Caco-2 (cell line): ENCODE measurements around the gene SLC22A23. TPM values are rescaled to one million over a fixed set of nuclear protein-coding genes. Genes with fewer than 3 reads are reported as not detected.
A peak's percentile ranks its signal among the peaks of the same experiment; 100 is the strongest.

Source experiments
- BruUV-seq: library from RNA; stranded (reverse); fragments of 400-500 nt; replicated peaks from 2 replicates; lab custom pipeline; 2021; lab: Mats Ljungman, UMichigan
- CTCF ChIA-PET: fragments of 300-600 bp; sonication (Branson Sonifier 250); formaldehyde crosslinking; loops from one replicate; lab custom pipeline; 2022; ENCODE audit warnings: antibody characterized with exemption; lab: Charles Lee
- POLR2A ChIA-PET: fragments of 300-600 bp; sonication (Branson Sonifier 250); formaldehyde crosslinking; loops from one replicate; lab custom pipeline; 2022; ENCODE audit warnings: antibody characterized with exemption; lab: Charles Lee
- DNase-seq, 2 experiments: peaks; one replicate each; pipeline versions ENCODE4 v3.0.0 to v3.0.0-alpha.2; 2020 to 2022
- H3K27me3 ChIP-seq: replicated peaks from 2 replicates; pipeline ENCODE4 v1.6.0; 2011; ENCODE audit warnings: low read length; ENCODE audit not compliant: control insufficient read depth, insufficient read depth
- H3K36me3 ChIP-seq: 2 replicates; pipeline ENCODE4 v1.5.1; 2011; ENCODE audit warnings: low read length; ENCODE audit not compliant: control insufficient read depth, insufficient read depth
- H3K4me1 ChIP-seq: fragments of 250-450 bp; sonication (Bioruptor Pico); 2 replicates; pipeline ENCODE4 v1.5.1; 2020; ENCODE audit warnings: mild to moderate bottlenecking
- H3K4me3 ChIP-seq: 2 replicates; pipeline ENCODE4 v1.5.1; 2011; ENCODE audit warnings: low read depth, mild to moderate bottlenecking, control low read depth, low read length
- H3K9me3 ChIP-seq: fragments of 250-450 bp; sonication (Bioruptor Pico); 2 replicates; pipeline ENCODE4 v1.5.1; 2020; ENCODE audit warnings: mild to moderate bottlenecking, moderate library complexity
- H3K27ac Mint-ChIP-seq: one replicate; pipeline ENCODE4 v1.8.0; 2022; ENCODE audit warnings: mixed read lengths; ENCODE audit not compliant: unreplicated experiment
- H3K27me3 Mint-ChIP-seq: one replicate; pipeline ENCODE4 v1.8.0; 2022; ENCODE audit warnings: mixed read lengths; ENCODE audit not compliant: insufficient read depth, unreplicated experiment
- H3K36me3 Mint-ChIP-seq: one replicate; pipeline ENCODE4 v1.8.0; 2022; ENCODE audit warnings: mild to moderate bottlenecking, mixed read lengths; ENCODE audit not compliant: insufficient read depth, unreplicated experiment
- H3K4me1 Mint-ChIP-seq: one replicate; pipeline ENCODE4 v1.8.0; 2022; ENCODE audit warnings: low read depth, mixed read lengths; ENCODE audit not compliant: unreplicated experiment
- H3K4me3 Mint-ChIP-seq: one replicate; pipeline ENCODE4 v1.8.0; 2022; ENCODE audit warnings: mild to moderate bottlenecking, moderate library complexity, mixed read lengths; ENCODE audit not compliant: unreplicated experiment
- H3K9me3 Mint-ChIP-seq: one replicate; pipeline ENCODE4 v1.8.0; 2022; ENCODE audit warnings: mixed read lengths; ENCODE audit not compliant: unreplicated experiment
- intact Hi-C: fragments of 100-400 bp; cut with micrococcal nuclease; formaldehyde crosslinking; loops from one replicate; pipeline ENCODE4 v1.10.0; 2022; ENCODE audit not compliant: unreplicated experiment
- total RNA-seq: library from RNA; stranded (reverse); gene quantifications from 2 replicates; pipeline ENCODE4 v1.2.3, GENCODE V29; 2022
- TF ChIP-seq, protein P1 (sequence below), 2 experiments: fragments of 200-600 bp in 1 of 2; IDR thresholded peaks; 1 replicate in 1 of 2; 2 replicates in 1 of 2; pipeline versions ENCODE4 v1.5.1 to v1.8.0; 2011 to 2022; ENCODE audit warnings: antibody characterized with exemption in 1 of 2, control low read depth in 1 of 2, inconsistent platforms in 1 of 2, low read depth in 1 of 2, low read length in 1 of 2, mild to moderate bottlenecking in 1 of 2, moderate library complexity in 1 of 2; ENCODE audit not compliant: insufficient read depth in 1 of 2, severe bottlenecking in 1 of 2, unreplicated experiment in 1 of 2

The SLC22A23 gene
- total RNA-seq, 1 experiment from 2014 or later, result 45.5 TPM

DNA sequence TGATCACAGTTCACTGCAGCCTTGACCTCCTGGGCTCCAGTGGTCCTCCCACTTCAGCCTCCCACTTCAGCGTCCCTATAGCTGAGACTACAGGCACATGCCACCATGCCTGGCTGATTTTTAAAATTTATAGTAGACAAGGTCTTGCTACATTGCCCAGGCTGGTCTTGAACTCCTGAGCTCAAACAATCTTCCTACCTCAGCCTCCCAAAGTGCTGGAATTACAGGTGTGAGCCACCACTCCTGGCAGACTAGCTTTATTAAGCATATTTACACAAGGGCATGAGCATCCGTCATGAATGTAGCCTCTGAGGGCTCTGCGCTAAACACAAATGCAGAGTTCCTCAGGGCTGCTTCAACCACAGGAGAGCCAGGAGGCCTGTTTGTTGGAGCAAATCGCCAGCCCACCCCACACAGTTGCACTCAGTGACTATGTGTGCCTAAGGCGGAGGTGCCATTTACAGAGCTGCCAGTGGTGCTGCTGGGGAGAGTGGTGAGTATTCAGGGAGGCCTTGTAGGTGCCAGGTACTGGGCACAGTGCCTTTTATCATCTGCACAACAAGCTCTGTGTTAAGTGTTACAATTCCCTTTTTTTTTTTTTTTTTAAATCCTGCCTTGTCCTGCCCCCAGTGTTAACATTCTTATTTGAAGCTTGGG, 119.9 kb downstream of the SLC22A23 start:
- H3K36me3 ChIP-seq, result no peaks in the 10 kb centered on the region
- Mint-ChIP-seq H3K27me3 (no peaks in the 10 kb centered on the region), H3K36me3 (peaks cover 6% of the 10 kb centered on the region), H3K4me1 (peaks cover 21% of the 10 kb centered on the region), H3K27ac (peak overlapping the region; percentile 37), H3K4me3 (no peak overlapping the region), H3K9me3 (no peaks in the 10 kb centered on the region)
- no peaks in the 10 kb centered on the region for H3K9me3 ChIP-seq
- H3K4me3 ChIP-seq, result no peak overlapping the region
- H3K4me1 ChIP-seq, result peaks cover 19% of the 10 kb centered on the region
- H3K27me3 ChIP-seq, result no peaks in the 10 kb centered on the region
- no TSS peak for BruUV-seq
- POLR2A ChIA-PET, result no interaction called here
- CTCF ChIA-PET, result no interaction called here
- DNase-seq, result no peak
- intact Hi-C loops, result no loop called here
- TF ChIP-seq, protein P1, sequence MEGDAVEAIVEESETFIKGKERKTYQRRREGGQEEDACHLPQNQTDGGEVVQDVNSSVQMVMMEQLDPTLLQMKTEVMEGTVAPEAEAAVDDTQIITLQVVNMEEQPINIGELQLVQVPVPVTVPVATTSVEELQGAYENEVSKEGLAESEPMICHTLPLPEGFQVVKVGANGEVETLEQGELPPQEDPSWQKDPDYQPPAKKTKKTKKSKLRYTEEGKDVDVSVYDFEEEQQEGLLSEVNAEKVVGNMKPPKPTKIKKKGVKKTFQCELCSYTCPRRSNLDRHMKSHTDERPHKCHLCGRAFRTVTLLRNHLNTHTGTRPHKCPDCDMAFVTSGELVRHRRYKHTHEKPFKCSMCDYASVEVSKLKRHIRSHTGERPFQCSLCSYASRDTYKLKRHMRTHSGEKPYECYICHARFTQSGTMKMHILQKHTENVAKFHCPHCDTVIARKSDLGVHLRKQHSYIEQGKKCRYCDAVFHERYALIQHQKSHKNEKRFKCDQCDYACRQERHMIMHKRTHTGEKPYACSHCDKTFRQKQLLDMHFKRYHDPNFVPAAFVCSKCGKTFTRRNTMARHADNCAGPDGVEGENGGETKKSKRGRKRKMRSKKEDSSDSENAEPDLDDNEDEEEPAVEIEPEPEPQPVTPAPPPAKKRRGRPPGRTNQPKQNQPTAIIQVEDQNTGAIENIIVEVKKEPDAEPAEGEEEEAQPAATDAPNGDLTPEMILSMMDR (IDR thresholded peaks at IDR 0.05; ENCODE audit: insufficient read depth in 1 of 2, low read depth in 1 of 2, low read length in 1 of 2, severe bottlenecking in 1 of 2, unreplicated experiment in 1 of 2), result no peak

DNA sequence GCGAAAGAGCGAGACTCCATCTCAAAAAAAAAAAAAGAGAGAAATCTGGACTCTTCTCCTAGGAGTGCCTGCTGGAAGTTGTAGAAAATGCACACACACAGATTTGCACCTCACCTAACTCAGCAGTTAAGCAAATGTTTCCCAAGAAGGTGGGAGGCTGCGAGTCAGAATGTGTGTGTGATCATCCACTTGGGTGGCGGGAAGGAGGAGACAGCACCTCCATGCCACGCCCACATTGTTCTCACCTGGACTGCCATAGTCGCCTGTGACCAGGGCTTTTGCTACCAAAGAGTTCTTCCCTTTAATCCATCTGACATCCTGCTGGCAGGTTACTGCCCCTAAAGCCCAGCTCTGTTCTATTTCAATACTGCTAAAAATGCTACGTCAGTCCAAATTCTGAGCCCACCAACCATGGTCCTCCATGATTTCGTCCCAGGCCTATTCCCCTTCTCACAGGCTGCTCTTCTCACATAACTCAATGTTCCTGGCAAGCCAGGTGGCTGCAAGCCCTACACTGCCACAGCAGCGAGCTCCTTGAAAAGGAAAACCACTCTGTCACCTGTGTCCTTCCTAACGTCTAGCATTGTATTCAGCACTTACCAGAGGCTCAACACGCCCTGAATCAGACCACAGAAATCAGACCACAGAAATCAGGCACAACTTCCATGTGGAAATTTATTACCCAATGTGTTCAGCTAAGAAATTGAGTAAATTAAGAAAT, 120.6 kb downstream of the SLC22A23 start:
- POLR2A ChIA-PET, result no interaction called here
- no peak overlapping the region for H3K27ac Mint-ChIP-seq

DNA sequence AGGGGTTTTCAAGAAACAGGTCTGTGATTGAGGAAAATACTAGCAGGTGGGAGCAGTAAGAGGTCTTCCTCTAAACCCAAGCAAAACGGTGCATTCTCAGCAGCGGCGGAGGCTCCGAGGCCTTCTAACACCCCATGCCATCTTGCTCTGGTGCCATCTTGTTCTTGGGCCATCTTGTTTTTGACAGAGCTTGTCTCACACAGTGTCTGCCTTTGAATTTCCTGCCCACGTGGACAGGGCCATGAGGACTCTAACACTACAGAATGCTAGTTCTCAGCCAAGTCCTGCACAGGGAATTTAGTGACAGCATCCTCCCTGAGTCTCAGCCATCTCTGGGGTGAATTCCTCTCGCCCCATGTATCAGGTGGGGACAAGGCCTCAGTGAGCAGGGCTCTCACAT, 121.7 kb downstream of the SLC22A23 start:
- H3K4me3 ChIP-seq, result no peak overlapping the region
- H3K27me3 ChIP-seq, result no peaks in the 10 kb centered on the region
- H3K4me1 ChIP-seq, result peaks cover 19% of the 10 kb centered on the region
- Mint-ChIP-seq H3K4me3 (no peak overlapping the region), H3K9me3 (no peaks in the 10 kb centered on the region), H3K27ac (no peak overlapping the region), H3K27me3 (no peaks in the 10 kb centered on the region), H3K4me1 (peaks cover 21% of the 10 kb centered on the region), H3K36me3 (peaks cover 6% of the 10 kb centered on the region)
- intact Hi-C loops, result no loop called here
- BruUV-seq, result no TSS peak
- POLR2A ChIA-PET, result no interaction called here
- TF ChIP-seq, protein P1 (IDR thresholded peaks at IDR 0.05; ENCODE audit: insufficient read depth in 1 of 2, low read depth in 1 of 2, low read length in 1 of 2, severe bottlenecking in 1 of 2, unreplicated experiment in 1 of 2), result no peak
- H3K36me3 ChIP-seq, result no peaks in the 10 kb centered on the region
- CTCF ChIA-PET, result no interaction called here
- DNase-seq, result no peak
- H3K9me3 ChIP-seq, result no peaks in the 10 kb centered on the region

More for the DNA sequence above, 120.6 kb downstream of the SLC22A23 start:
- no peaks in the 10 kb centered on the region for H3K36me3 ChIP-seq
- no peaks in the 10 kb centered on the region for H3K27me3 ChIP-seq
- no peaks in the 10 kb centered on the region for H3K9me3 ChIP-seq
- no peaks in the 10 kb centered on the region for H3K9me3 Mint-ChIP-seq
- H3K4me1 Mint-ChIP-seq, result peaks cover 21% of the 10 kb centered on the region
- no peak overlapping the region for H3K4me3 ChIP-seq
- intact Hi-C loops, result no loop called here
- H3K4me1 ChIP-seq, result peaks cover 19% of the 10 kb centered on the region
- H3K4me3 Mint-ChIP-seq, result no peak overlapping the region
- no peaks in the 10 kb centered on the region for H3K27me3 Mint-ChIP-seq
- peaks cover 6% of the 10 kb centered on the region for H3K36me3 Mint-ChIP-seq
- DNase-seq, result no peak
- no TSS peak for BruUV-seq
- TF ChIP-seq, protein P1 (IDR thresholded peaks at IDR 0.05; ENCODE audit: insufficient read depth in 1 of 2, low read depth in 1 of 2, low read length in 1 of 2, severe bottlenecking in 1 of 2, unreplicated experiment in 1 of 2), result no peak
- CTCF ChIA-PET, result no interaction called here
